Smooth muscle cell (in vitro differentiated cells): Measurements from ENCODE around the gene SH3YL1. TPM values are rescaled to one million over a fixed set of nuclear protein-coding genes. Genes with fewer than 3 reads are reported as not detected.

ENCODE experiments used
- DNase-seq: peaks from one replicate; lab custom pipeline; 2025; ENCODE audit not compliant: unreplicated experiment; lab: John Stamatoyannopoulos, UW
- H2AFZ ChIP-seq: fragments of 200-600 bp; sonication (generic); 2 replicates; pipeline ENCODE4 v1.6.0; 2016; ENCODE audit warnings: antibody characterized with exemption, low read depth, mild to moderate bottlenecking
- H3F3A ChIP-seq: fragments of 200-600 bp; sonication (generic); 2 replicates; pipeline ENCODE4 v1.6.0; 2017; ENCODE audit warnings: antibody characterized with exemption, low read depth
- H3K27ac ChIP-seq: fragments of 200-600 bp; sonication (generic); 2 replicates; pipeline ENCODE4 v1.5.1; 2016; ENCODE audit warnings: low read depth, mild to moderate bottlenecking
- H3K27me3 ChIP-seq: fragments of 200-600 bp; sonication (generic); 2 replicates; pipeline ENCODE4 v1.6.1; 2016; ENCODE audit warnings: low read depth, mild to moderate bottlenecking
- H3K36me3 ChIP-seq: fragments of 200-600 bp; sonication (generic); 2 replicates; pipeline ENCODE4 v1.5.1; 2016; ENCODE audit warnings: low read depth
- H3K4me1 ChIP-seq: fragments of 200-600 bp; sonication (generic); 2 replicates; pipeline ENCODE4 v1.5.1; 2016; ENCODE audit warnings: low read depth
- H3K4me2 ChIP-seq: fragments of 200-600 bp; sonication (generic); 2 replicates; pipeline ENCODE4 v1.6.0; 2016; ENCODE audit warnings: mild to moderate bottlenecking
- H3K4me3 ChIP-seq: fragments of 200-600 bp; sonication (generic); 2 replicates; pipeline ENCODE4 v1.5.1; 2016; ENCODE audit warnings: mild to moderate bottlenecking
- H3K79me2 ChIP-seq: fragments of 200-600 bp; sonication (generic); 2 replicates; pipeline ENCODE4 v1.6.0; 2016; ENCODE audit warnings: low read depth, mild to moderate bottlenecking
- H3K9ac ChIP-seq: fragments of 200-600 bp; sonication (generic); 2 replicates; pipeline ENCODE4 v1.6.0; 2016; ENCODE audit warnings: low read depth
- H3K9me3 ChIP-seq: fragments of 200-600 bp; sonication (generic); replicated peaks from 2 replicates; pipeline ENCODE4 v1.5.1; 2016; ENCODE audit warnings: low read depth
- H4K20me1 ChIP-seq: fragments of 200-600 bp; sonication (generic); 2 replicates; pipeline ENCODE4 v1.6.0; 2016; ENCODE audit warnings: low read depth
- CTCF ChIP-seq: fragments of 200-600 bp; sonication (generic); IDR thresholded peaks from 2 replicates; pipeline ENCODE4 v1.5.1; 2017; ENCODE audit warnings: borderline replicate concordance, mild to moderate bottlenecking, antibody characterized with exemption; ENCODE audit not compliant: insufficient read depth, poor library complexity, severe bottlenecking
- WGBS: methylation state at CpG from one replicate; pipeline ENCODE4 v1.1.7; 2016; ENCODE audit warnings: low lambda C conversion rate; 5-methylcytosine and 5-hydroxymethylcytosine counted together
- polyA plus RNA-seq: library from polyadenylated mRNA; unstranded; fragments of >200 nt; fragmentation: Nextera tagmentation; extraction: Ambion mirVana; gene quantifications from 2 replicates; pipeline ENCODE4 v1.2.1, GENCODE V29; 2016
- total RNA-seq: library from RNA; depleted of rRNA; stranded (reverse); fragments of >200 nt; gene quantifications from 2 replicates; pipeline ENCODE4 v1.2.3, GENCODE V29; 2014

SH3YL1 gene
- total and polyA plus RNA-seq, 2 experiments from 2014 or later: 12.1 to 42.8 TPM

- Histone ChIP-seq H4K20me1 (no peaks in the 10 kb centered on the region), H3K9ac (no peak overlapping the region), H3K79me2 (no peaks in the 10 kb centered on the region), H3K4me2 (no peak overlapping the region), H3K4me3 (no peak overlapping the region), H3K9me3 (no peaks in the 10 kb centered on the region), H3K27me3 (no peaks in the 10 kb centered on the region), H3K27ac (no peak overlapping the region), H3F3A (peaks cover 5% of the 10 kb centered on the region), H2AFZ (no peak overlapping the region), H3K36me3 (peaks cover 9% of the 10 kb centered on the region), H3K4me1 (no peaks in the 10 kb centered on the region)
- DNase-seq: no peak
- 90% methylated on average over 6 of the region's 6 CpGs for WGBS
- no peak for TF ChIP-seq CTCF
These were observed 26.0 kb downstream of the SH3YL1 start for GRCh38 chr2:237878-238277.

- no peak overlapping the region for H3K27ac ChIP-seq
- H3F3A ChIP-seq: peaks cover 5% of the 10 kb centered on the region
- no peak overlapping the region for H2AFZ ChIP-seq
- H3K9me3 ChIP-seq: no peaks in the 10 kb centered on the region
- H3K4me1 ChIP-seq: no peaks in the 10 kb centered on the region
- H3K79me2 ChIP-seq: no peaks in the 10 kb centered on the region
- 95% methylated on average over 6 of the region's 6 CpGs for WGBS
- H3K36me3 ChIP-seq: peaks cover 1% of the 10 kb centered on the region
- DNase-seq: no peak
- no peak overlapping the region for H3K4me2 ChIP-seq
- no peak overlapping the region for H3K9ac ChIP-seq
- H3K4me3 ChIP-seq: no peak overlapping the region
- H3K27me3 ChIP-seq: no peaks in the 10 kb centered on the region
- TF ChIP-seq CTCF: no peak
- H4K20me1 ChIP-seq: no peaks in the 10 kb centered on the region
These were observed 26.8 kb downstream of the SH3YL1 start for GRCh38 chr2:236993-237539.

- Histone ChIP-seq H3K4me1 (no peaks in the 10 kb centered on the region), H3K27me3 (no peaks in the 10 kb centered on the region), H3K4me3 (no peak overlapping the region), H2AFZ (no peak overlapping the region), H3K36me3 (no peaks in the 10 kb centered on the region), H4K20me1 (no peaks in the 10 kb centered on the region), H3K4me2 (no peak overlapping the region), H3K9me3 (no peaks in the 10 kb centered on the region), H3K9ac (no peak overlapping the region), H3K79me2 (no peaks in the 10 kb centered on the region), H3K27ac (no peak overlapping the region), H3F3A (peaks cover 5% of the 10 kb centered on the region)
- WGBS: 96% methylated on average over 4 of the region's 4 CpGs
- no peak for DNase-seq
- no peak for TF ChIP-seq CTCF
These were observed 29.4 kb downstream of the SH3YL1 start for GRCh38 chr2:234421-234820.

GRCh38 chr2:233030-233429 is 30.8 kb downstream of the SH3YL1 start:
- H3K4me1 ChIP-seq: no peaks in the 10 kb centered on the region
- no peak overlapping the region for H3K27ac ChIP-seq
- no peaks in the 10 kb centered on the region for H3K79me2 ChIP-seq
- H3K36me3 ChIP-seq: no peaks in the 10 kb centered on the region
- H3F3A ChIP-seq: no peaks in the 10 kb centered on the region
- no peak overlapping the region for H2AFZ ChIP-seq
- no peaks in the 10 kb centered on the region for H3K9me3 ChIP-seq
- no peak overlapping the region for H3K4me2 ChIP-seq
- no peak for TF ChIP-seq CTCF
- DNase-seq: no peak
- no peak overlapping the region for H3K4me3 ChIP-seq
- no peaks in the 10 kb centered on the region for H3K27me3 ChIP-seq
- H4K20me1 ChIP-seq: no peaks in the 10 kb centered on the region
- 84% methylated on average over 7 of the region's 7 CpGs for whole genome bisulfite sequencing
- no peak overlapping the region for H3K9ac ChIP-seq
